CD4-positive, alpha-beta T cell treated with Interleukin-15 for 4 hours (primary cell): Measurements from ENCODE around the gene RANBP3L.

Experiments
- DNase-seq: peaks from one replicate; pipeline ENCODE4 v3.0.0-alpha.2; 2020; ENCODE audit warnings: low spot score

The RANBP3L gene

DNA sequence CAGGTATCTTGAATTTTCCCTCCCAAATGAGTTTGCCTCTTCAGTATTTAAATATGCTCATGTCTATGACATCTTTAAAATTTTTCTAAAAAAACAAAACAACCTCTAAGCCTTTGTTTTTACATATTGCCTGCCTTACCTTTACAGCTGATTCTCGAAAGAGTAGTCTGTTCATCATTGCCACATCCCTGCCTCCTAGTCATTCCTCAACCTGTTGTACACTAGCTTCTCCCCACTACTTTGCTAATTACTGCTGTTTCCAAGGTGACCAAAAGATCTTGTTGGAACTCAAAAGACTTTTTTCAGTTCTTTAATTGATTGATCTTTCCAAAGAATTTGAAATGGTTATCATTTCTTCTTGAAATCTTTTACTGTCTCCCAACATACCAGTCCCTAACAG is 58.0 kb downstream of the RANBP3L start:
- no peak for DNase-seq

DNA sequence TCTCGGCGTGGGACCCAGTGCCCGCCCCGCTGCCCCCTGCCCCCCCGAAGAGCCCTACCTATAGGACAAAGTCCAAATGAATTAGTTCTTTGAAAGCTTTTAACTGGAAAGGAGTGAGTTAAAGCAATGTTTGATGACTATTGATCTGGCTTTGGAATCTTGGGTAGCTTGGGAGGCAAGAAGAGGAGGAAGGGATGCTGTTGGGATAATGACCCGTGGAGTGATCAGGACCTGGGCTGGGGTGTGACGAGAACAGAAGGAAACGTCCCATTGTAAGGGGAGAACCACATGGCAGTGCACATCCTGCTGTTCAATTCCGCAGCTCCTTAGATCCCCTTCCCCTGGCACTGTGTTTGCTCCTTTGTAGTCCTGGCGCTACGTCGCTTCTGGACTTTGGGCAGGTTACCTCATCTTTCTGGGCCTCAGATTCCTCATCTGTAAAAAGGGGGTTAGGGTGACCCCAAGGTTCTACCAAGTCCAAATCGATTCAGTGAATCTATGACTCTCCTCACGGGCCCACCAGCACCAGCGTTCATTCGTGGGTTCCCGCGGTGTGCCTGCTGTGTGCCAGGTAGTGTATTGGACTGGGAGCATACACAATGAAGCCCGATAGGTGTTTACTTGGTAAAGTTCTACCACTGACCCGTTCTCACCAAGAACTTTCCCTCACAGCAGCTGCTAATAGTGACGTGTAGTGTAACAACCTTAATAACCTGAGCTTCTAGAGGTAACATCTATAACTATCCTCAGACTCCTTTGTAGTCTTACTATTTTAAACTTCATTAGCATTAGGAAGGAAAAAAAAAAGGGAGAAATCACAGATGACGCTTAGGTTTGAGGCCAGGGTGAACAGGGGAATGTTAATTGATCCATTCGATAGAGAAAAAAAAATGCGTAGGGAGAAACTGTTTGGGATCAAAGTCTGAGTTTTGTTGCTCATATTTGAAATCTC is 58.9 kb downstream of the RANBP3L start:
- no peak for DNase-seq

DNA sequence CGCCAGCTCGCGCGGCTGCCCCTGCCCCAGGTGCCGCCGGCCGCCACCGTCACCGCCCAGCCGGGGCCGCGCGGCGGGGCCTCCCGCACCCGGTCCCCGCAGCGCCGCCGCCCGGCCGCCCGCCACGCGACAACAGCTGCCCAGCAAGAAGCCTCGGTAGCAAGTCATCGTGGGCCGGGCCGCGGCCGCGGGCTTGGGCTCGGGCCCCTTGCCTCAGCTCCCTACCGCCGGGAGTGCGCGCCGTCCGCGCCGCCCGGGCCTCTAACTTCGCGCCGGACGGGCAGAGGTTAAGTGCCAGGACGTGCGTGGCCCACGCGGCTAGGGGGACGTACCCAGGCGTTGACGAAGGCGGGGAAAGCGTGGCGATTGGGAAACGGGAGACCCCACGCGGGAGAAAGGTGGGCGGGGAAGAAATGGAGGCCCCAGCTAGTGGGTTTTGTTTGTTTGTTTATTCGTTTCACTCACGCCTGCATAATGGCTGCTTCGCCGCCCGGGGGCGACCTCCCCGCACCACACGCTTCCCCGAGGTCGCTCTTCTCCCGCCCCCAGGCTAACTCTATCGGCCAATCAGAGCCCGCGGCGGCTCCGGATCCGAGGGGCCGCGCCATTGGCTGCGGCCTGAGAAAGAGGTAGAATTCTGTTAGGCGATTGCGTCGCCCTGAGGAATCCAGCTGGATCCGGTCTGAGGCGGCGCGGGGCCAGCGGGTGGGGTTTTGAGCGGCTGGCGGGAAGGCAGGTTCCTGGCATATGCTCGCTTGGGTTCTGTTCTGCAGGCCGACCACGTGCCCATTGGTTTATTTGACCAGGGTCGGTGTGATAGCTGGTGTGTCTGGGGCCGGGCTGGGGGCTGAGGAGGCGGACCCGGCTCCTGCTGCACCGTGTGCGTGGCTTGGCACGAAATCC is 59.8 kb downstream of the RANBP3L start, which contains the start of gene NADK2:
NADK2 (minus strand) TSS at position 295 of the 903 bp plus-strand sequence; CDS start at position 168, 127 bp downstream.
- peak; percentile 96 for DNase-seq

DNA sequence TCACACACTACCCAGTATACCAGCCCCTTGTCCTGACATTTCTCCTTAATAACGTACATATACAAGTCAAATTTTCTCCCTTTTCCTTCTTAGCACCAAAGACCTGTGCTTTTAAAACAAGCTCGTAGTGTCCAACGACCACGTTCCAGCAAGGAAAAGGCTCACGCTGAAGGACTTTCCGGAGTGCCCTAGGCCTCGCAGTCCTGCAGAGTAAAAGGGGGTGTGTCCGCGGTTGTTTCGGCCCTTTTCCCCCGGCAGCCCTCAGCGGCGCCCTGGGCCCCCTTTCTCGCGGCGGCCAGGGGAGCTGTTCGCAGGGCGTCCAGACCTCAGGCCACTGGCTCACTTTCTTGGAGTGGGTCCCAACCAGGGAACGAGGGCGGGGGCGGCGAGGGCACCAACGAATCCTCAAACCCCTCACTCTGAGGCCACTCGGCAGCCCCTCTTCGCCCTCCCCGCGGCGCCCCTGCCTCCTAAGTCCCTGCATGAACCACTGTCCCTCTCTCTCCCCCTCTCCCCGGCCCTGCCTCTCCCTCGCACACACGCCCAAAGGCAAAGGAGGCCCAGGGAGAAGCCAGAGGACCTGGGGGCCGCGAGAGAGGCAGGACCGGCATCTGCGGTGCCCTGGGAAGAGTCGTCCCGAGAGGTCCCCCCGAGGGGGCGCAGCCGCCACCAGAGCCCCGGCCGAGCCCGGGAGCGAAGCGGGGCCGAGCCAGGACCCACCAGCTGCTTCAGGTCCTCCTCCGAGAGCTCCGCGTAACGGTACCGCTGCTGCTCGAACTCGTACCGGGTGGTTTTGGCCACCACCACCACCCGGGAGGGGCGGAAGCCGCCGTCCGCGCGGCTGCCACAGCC is 60.7 kb downstream of the RANBP3L start:
- no peak for DNase-seq

DNA sequence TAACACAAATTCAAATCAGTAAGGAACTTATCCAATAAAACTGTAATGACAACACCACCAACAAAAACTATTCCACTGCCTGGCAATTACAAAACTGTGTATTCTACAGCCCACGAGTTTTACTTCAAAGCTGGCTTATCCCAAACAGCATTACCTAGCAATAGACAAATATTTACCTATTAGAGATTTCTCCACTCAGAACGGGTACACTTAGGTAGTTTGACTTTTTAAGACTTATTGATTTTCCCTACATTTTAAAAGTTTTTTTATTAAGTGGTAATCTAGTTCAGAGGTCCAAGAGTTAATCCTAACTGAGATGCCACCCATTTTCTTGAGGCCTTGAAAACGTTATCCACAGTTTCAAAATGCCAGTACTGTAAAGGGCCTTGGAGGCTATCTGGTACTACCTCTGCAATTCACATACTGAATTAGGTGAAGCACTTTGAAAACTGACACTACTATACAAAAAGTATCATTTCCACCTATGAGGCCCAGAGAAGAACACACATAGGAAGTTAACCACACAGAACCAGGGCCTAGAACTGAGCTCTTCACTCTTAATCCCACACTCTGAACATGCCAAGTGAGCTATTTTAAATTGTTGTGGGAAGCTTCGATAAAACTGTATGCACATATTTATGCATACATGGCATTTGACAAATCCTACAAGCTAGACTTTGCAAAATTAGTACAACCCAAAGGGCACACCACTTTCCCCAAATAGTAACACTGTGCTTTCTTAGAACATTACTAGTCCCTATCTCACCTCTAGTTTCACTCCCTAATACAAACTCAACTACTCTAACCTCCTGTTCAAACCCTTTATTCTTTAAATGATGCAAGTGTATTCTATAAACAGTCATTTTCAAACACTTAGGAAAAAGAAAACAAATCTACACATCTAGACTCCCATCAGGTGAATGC is 62.1 kb downstream of the RANBP3L start:
- DNase-seq: no peak

DNA sequence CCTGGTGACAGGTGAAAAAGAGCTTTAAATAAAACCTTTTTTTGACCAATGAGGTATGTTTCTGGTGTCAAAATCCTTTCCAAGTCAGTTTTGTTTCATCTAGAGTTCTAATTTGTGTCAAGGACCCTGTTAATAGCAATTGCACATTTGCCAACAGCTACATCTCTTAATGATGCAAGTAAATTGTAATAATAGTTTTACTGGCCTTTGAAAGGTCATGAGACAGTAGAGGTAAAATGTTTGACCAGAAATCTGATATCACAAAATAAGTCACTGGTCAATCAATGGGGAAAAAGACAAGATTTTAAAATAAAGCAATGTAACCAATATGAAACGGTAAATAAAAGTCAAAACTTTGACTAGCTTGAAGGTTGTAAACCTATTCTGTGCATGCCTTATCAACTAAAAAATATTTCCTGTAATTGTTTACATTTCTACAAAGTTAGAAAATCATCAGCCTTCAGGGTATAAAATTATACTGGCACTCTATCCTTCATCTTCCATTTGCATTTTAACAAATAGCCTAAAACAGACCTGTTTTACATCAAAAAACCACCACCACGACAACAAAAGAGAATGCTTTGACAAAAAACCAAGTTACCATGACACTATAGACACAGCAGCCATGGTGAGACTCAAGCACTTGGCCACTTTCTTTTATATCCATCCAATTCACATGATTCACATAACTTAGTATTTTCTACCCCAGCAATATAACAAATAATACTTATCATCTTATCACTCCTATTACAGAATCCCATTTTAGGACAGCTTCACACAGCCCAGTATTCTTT is 63.0 kb downstream of the RANBP3L start:
- no peak for DNase-seq

DNA sequence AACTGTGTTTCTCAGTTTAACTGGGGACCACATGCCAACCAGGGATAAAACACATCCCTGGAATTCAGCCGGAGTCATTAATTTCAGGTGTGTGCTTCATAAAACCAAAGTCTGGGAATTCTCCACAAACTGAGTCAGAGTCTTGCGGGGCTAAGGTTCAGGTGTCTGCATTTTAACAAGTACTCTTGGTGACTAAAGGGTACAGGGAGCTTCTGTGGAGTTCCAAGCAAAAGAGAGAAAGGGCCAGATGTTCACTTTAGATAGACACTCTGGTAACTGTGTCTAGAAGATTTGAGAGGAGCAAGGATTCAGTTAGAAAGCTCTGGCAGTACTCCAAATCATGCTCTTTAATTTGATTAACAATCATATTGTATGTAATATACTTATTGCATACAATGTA is 64.0 kb downstream of the RANBP3L start:
- DNase-seq: no peak

DNA sequence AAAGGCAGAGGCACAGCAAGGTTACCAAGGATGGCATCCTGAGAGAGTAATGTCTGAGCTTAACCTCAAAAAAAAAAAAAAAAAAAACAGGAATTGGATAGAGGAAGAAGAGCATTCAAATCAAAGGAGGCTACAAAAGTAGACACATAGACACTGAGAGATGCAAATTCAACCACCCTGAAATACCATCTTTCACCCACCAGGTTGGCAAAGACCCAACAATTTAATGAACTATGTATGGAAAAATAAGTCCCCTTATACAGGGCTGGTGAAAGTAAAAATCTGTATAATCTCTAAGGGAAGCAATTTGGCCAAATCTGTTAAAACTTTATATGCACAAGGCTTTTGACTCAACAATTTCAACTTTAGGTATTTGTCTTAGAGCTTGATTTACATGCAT is 64.9 kb downstream of the RANBP3L start:
- no peak for DNase-seq

DNA sequence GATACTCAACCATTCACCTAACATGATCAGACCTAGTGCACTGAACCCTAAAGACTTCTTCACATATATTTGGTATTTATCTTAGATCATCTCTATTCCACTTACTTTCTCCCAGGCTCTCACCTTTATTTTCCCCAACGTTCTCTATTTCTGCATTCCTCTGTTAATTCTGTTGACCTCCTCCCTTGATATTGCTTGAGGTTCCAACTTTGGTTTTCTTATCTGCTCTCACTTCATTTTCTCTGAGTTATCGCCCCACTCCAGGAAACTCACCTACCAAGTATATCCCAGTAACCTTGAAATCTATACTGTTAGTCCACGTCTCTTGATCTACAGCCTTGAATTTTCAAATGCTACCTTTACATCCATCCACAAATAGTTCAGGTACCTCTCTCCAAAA is 69.2 kb downstream of the RANBP3L start:
- DNase-seq: no peak

DNA sequence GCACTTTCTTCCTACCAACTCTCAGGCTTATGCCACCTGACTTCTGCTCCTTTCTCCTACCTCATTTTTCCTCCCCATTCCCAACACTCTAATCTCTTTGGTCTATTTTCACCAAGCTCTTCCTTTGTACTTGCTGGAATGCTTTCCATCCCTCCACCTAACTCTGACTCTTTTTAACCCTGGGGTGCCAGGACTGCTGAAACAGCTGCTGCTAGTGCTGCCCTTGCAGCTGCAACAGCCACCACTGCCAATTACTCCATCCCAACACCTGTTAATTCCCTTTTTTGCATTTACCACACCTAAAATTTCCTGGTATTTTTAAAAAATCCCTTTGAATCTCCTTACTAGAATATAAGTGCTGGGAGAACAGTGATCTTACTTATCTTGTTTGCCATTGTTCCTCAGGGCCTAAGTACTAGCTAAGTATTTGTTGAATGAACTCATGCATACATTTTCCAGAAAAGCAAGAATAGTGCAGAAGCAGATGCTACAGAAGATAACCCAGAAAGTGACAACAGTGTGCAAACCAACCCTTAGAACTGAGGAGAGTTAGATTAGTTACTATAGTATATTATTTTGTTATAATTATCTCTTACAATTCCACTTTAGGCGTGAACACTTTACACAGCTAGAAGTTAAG is 71.4 kb downstream of the RANBP3L start:
- DNase-seq: no peak

DNA sequence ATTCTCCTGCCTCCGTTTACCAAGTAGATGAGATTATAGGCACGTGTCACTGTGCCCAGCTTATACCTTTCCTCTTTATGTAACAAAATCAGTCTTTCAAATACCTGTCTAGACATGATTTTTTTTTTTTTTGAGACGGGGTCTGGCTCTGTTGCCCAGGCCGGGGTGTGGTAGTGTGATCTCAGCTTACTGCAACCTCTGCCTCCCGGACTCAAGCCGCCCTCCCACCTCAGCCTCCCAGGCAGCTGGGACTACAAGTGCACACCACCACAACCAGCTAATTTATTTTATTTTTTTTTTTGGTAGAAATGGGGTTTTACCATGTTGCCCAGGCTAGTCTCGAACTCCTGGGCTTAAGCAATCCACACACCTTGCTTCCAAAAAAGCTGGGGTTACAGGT is 73.2 kb downstream of the RANBP3L start:
- DNase-seq: no peak

DNA sequence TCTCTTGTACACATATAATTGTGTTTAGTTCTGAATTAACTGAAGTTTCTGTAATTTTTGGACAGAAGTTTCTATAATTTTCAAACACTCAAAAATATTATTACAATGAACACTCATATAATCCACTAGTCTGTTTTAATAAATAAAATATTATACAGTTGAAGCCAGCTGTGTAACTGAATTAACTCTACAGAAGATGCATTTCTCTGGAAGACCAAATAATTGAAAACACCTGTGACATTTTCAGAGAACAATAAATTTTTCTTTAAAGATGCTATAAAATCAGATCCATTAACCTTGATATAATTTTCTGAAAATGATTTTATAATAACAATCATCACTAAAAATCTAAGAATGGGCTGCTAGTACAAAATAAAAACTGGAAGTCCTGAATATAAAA is 74.7 kb downstream of the RANBP3L start:
- no peak for DNase-seq

DNA sequence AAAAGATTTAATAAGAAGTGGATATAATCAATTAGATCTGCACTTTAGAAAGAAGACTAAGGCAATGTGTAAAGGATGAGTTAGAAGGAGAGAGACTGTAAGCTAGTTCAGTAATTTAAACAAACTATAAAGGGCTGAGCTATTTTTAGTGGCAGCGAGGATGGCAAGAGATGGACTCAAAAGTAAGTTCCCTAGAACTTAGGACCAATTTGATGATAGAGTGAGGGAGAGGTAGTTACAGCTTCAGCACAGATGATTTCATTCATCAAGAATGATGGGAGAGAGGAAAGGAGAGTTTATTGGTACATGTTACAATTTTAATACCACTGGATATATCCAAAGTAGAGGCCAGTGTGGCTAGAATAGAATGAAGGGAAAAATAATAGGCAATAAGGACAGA is 79.1 kb downstream of the RANBP3L start:
- DNase-seq: no peak

DNA sequence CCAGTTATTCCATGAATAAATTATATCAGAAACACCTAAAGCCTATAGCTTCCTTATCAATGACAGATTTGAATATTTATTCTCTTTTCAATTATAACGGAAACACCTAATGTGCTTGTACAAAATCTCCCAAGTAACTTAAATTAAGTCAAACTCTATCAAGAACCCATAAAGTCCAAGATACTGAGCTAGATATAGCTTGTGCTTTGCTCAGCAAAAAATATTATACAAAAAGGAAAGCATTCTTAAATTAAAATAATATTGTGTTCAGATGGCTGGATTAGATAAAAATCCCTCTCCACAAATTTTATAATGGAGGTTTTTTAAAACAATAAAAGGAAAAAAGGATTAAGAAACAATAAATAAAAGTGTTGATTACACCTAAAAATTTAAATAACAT is 83.7 kb downstream of the RANBP3L start:
- DNase-seq: no peak

DNA sequence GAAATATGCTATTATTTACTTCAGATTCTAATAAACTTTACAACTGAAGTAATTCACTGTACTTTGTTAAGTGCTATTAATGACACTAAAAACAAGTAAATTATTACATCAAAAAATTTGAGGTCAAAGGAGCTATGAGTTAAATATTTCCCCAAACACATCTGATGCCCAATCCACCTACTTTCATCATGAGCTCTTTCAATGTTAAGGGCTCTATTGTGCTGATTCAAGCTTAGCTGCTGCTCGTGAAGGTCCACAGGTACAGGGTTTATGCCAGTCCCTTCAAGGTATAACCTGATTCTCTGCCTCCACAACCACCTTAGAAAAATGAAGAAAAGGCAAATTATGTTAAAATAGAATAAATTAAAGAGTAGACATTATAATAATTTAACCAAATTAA is 84.1 kb downstream of the RANBP3L start:
- DNase-seq: no peak

DNA sequence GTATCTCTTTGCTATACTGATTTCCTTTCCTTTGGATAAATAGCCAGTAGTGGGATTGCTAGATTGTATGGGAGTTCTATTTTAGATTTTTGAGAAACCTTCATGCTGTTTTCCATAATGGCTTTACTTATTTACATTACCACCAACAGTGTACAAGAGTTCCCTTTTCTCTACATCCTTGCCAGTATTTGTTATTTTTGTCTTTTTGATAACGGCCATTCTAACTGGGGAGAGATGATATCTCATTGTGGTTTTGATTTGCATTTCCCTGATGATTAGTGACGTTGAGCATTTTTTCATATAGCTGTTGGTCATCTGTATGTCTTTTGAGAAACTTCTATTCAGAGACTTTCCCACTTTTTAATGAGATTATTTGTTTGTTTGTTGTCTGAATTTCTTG is 85.8 kb downstream of the RANBP3L start:
- no peak for DNase-seq

DNA sequence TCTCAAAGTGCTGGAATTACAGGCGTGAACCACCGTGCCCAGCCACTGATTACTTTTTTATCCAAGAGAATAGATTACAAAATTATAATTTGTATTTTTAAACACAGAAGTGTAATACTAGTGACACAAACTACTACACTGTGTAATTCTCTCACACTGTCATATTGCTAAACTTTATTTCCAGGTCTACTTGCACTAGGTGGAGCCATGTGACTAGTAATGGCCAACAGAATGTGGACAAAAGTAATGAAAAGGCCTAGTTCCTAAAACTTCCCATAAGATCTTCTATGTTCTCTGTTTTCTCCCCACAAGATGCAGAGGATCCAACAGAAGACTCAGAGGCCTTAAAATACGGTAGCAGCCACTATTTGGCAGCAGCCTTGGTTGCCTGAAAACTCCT is 87.3 kb downstream of the RANBP3L start:
- DNase-seq: no peak

DNA sequence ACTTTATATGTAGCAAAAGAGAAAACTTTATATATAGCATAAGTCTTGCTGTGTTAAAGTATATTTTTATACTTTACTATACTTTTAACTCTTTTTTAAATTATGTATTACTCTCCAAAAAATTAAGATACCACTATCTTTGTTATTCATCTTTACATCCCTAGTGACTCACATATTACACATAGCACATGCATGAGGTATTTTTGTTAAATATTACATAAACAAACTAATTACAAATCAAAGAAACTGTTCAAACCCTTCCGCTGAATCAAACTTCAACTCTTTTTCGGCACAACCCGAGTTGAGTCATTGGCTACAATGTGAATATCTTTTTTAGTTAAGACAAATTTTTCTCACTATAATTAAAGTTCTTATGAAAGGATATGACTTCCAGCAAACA is 92.0 kb downstream of the RANBP3L start:
- no peak for DNase-seq

DNA sequence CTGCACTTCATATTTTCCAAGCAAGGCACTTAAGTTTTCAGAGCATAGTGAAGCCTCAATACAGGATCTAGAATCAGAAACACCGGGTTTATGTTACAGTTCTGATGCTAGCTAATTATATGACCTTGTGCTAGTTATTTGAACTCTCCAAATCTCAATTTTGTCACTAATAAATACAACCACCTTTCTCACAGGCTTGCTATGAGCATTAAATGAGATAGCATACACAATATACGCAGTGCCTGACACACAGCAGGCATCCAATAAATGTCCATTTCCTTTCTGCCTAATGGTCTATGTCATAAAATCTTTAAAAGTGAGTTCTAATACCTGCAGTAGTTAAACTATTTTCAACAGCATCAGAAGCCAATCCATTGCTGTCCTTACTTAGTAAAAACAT is 92.9 kb downstream of the RANBP3L start:
- no peak for DNase-seq

DNA sequence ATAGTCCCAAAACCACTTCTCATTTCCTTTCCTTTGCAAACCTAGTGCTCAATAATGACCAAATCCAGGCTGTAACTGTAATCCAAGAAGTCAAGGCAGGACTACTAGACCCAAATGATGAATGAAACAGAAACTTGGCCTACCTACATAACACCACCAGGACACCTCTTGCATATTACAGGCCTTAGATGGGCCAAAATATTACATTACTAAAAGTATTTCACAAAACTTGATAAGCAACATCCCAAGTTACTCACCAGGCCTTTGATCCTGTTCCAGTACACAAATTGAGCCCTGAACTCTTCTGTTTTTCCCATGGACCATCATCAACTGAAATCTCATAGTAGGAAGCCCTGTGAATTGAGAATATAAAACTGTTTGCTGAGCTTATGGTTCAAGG is 94.8 kb downstream of the RANBP3L start:
- DNase-seq: no peak
